ENCODE measurements around the gene APCDD1L.
"Not testable (repeated sequence)": the region's sequence is repeated elsewhere in the genome, so short reads cannot be mapped to it uniquely, and the experiment has no call there.

APCDD1L gene

GRCh38 chr20:58436868-58437645, 78.1 kb downstream of the APCDD1L start:
- no peak for DNase-seq

GRCh38 chr20:58435237-58435636, 80.0 kb downstream of the APCDD1L start:
- DNase-seq: no peak

- DNase-seq: no peak
Measured at GRCh38 chr20:58434326-58434725, 80.9 kb downstream of the APCDD1L start.

- DNase-seq: no peak
Measured at GRCh38 chr20:58433759-58434158, 81.4 kb downstream of the APCDD1L start.

- DNase-seq: no peak
Measured at GRCh38 chr20:58433029-58433647, 82.1 kb downstream of the APCDD1L start.

GRCh38 chr20:58432186-58432954, 82.8 kb downstream of the APCDD1L start:
- no peak for DNase-seq

- no peak for DNase-seq
Measured at GRCh38 chr20:58431134-58431533, 84.1 kb downstream of the APCDD1L start.

GRCh38 chr20:58429303-58429702, 85.9 kb downstream of the APCDD1L start:
- no peak for DNase-seq

GRCh38 chr20:58428364-58428763, 86.8 kb downstream of the APCDD1L start:
- DNase-seq: no peak

- DNase-seq: not testable (repeated sequence)
Measured at GRCh38 chr20:58427571-58427970, 87.6 kb downstream of the APCDD1L start.

GRCh38 chr20:58424218-58424969, 90.8 kb downstream of the APCDD1L start:
- no peak for DNase-seq

- DNase-seq: no peak
Measured at GRCh38 chr20:58421497-58421850, 93.7 kb downstream of the APCDD1L start.

GRCh38 chr20:58420798-58421496, 94.3 kb downstream of the APCDD1L start:
- DNase-seq: no peak

- no peak for DNase-seq
Measured at GRCh38 chr20:58418949-58419748, 96.0 kb downstream of the APCDD1L start.

- peak; percentile 41 for DNase-seq
Measured at GRCh38 chr20:58417438-58417837, 97.8 kb downstream of the APCDD1L start.

GRCh38 chr20:58416835-58417234, 98.4 kb downstream of the APCDD1L start:
- DNase-seq: no peak

- DNase-seq: no peak
Measured at GRCh38 chr20:58416057-58416456, 99.1 kb downstream of the APCDD1L start.

GRCh38 chr20:58414786-58415185, 100.4 kb downstream of the APCDD1L start:
- DNase-seq: not testable (repeated sequence)

GRCh38 chr20:58414216-58414615, 101.0 kb downstream of the APCDD1L start:
- DNase-seq: not testable (repeated sequence)
